NCI-H460 (cell line): Measurements from ENCODE around the gene PLPP4. TPM values are rescaled to one million over a fixed set of nuclear protein-coding genes. Genes with fewer than 3 reads are reported as not detected.

ENCODE experiments used
- DNase-seq: peaks from one replicate; pipeline ENCODE4 v3.0.0-alpha.2; 2016; ENCODE audit warnings: low read depth; ENCODE audit errors: extremely low read depth
- total RNA-seq: library from RNA; depleted of rRNA; stranded (reverse); fragments of >200 nt; shearing (Covaris generic); gene quantifications from 2 replicates; pipeline ENCODE4 v1.2.3, GENCODE V29; 2014

PLPP4 gene
- total RNA-seq, 1 experiment from 2014 or later, result not detected

GRCh38 chr10:120514959-120515358, 57.9 kb downstream of the PLPP4 start:
- DNase-seq, result no peak

- no peak for DNase-seq
These were observed 58.7 kb downstream of the PLPP4 start for GRCh38 chr10:120515741-120516140.

GRCh38 chr10:120516426-120516825, 59.4 kb downstream of the PLPP4 start:
- no peak for DNase-seq

GRCh38 chr10:120517196-120517595, 60.2 kb downstream of the PLPP4 start:
- no peak for DNase-seq

GRCh38 chr10:120517881-120518484, 61.0 kb downstream of the PLPP4 start:
- DNase-seq, result no peak

GRCh38 chr10:120521880-120522279, 64.9 kb downstream of the PLPP4 start:
- DNase-seq, result no peak

GRCh38 chr10:120527691-120528090, 70.7 kb downstream of the PLPP4 start:
- DNase-seq, result no peak

- no peak for DNase-seq
These were observed 73.7 kb downstream of the PLPP4 start for GRCh38 chr10:120530699-120531098.

- no peak for DNase-seq
These were observed 81.1 kb downstream of the PLPP4 start for GRCh38 chr10:120538091-120538490.

GRCh38 chr10:120539076-120539475, 82.0 kb downstream of the PLPP4 start:
- DNase-seq, result no peak

- DNase-seq, result no peak
These were observed 83.5 kb downstream of the PLPP4 start for GRCh38 chr10:120540486-120540885.

- DNase-seq, result no peak
These were observed 85.0 kb downstream of the PLPP4 start for GRCh38 chr10:120541984-120542383.

GRCh38 chr10:120542591-120542990, 85.6 kb downstream of the PLPP4 start:
- no peak for DNase-seq

GRCh38 chr10:120543291-120543690, 86.3 kb downstream of the PLPP4 start:
- no peak for DNase-seq

GRCh38 chr10:120548210-120548609, 91.2 kb downstream of the PLPP4 start:
- DNase-seq, result no peak

- no peak for DNase-seq
These were observed 95.2 kb downstream of the PLPP4 start for GRCh38 chr10:120552262-120552661.

- DNase-seq, result no peak
These were observed 96.9 kb downstream of the PLPP4 start for GRCh38 chr10:120553911-120554310.

- DNase-seq, result no peak
These were observed 98.4 kb downstream of the PLPP4 start for GRCh38 chr10:120555436-120555835.

- DNase-seq, result no peak
These were observed 99.0 kb downstream of the PLPP4 start for GRCh38 chr10:120555842-120556532.

GRCh38 chr10:120557311-120557710, 100.3 kb downstream of the PLPP4 start:
- DNase-seq, result no peak

GRCh38 chr10:120559800-120560199, 102.8 kb downstream of the PLPP4 start:
- DNase-seq, result no peak

- DNase-seq, result no peak
These were observed 105.9 kb downstream of the PLPP4 start for GRCh38 chr10:120562956-120563355.

GRCh38 chr10:120570418-120570817, 113.4 kb downstream of the PLPP4 start:
- DNase-seq, result no peak
